ELR (cell line): ENCODE results near the gene SPOCK2.

Experiments used
- DNase-seq: peaks from one replicate; pipeline ENCODE4 v3.0.0-alpha.2; 2015; ENCODE audit warnings: low read depth

Gene SPOCK2

DNA sequence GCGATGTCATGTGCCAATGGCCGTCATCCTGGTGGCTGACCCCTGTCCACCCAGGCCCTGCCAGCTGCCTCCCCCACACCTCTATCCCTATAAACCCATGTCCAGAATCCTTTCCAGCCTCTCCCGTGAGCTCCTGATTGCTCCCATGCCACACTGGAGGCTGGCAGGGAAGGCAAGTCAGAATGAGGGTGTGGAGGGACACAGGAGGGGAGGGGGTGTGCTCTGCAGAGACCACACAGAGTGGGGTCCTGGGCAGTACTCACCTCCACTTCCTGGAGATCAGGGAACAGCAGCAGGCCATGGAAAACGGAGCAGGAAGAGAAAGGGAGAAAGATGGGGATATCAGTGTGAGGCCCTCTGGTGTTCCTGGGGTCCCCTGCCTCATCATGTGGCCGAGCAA lies 15.7 kb downstream of the SPOCK2 start:
- no peak for DNase-seq

DNA sequence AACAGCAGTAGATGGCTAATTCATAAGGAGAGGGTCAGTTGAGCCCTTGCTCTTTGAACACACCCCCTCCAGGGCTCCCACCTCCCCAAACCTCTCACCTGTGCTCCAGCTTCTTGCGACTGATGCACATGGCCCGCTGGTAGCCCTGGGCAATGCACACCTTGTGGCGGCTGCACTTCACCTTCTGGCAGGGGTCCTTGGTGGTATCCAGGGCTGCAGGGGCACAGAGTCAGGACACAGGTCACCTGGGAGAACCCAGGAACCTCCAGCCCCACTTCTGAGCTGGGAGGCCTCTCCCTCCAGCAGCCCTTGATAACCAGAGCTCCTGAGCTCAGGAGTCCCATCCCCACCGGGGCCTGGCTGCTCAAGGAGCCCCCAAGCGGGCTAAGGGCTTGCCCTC lies 16.3 kb downstream of the SPOCK2 start:
- no peak for DNase-seq

DNA sequence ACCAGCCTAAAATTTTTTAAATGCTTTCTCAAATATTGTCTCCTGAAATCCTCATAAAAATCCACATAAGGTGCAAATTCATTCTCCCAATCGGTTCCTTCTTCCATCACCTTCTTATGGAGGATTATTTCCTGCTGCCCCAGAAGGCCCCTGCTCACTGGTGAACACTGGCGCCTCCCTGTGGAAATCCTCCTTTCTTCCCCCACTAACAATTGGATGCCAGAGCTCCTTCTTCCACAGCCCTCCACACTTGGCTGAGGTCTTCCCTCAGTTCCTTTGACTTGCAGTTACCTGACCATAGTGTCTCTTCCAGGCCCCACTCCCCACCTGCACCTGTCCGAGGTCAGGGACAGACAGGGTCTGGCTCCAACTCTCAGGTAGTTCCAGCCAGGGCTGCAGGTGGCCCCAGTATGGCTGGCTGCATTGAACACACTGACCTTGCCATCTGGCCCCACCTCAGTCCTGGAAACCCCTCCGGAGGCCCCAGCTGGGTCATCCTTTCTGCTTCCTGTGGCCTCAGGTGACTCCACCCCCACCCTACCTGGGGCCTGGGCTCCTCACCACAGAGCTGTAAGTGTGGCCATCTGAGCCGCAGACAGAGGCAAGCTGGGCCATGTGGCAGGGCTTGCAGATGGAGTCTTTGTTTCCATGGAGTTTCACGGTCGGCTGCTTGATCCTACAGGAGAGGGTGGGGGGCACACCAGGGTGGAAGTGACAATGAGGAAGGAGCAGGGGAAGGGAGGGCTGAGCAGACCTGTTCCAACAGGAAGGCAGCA lies 18.4 kb downstream of the SPOCK2 start:
- peak; percentile 35 for DNase-seq

DNA sequence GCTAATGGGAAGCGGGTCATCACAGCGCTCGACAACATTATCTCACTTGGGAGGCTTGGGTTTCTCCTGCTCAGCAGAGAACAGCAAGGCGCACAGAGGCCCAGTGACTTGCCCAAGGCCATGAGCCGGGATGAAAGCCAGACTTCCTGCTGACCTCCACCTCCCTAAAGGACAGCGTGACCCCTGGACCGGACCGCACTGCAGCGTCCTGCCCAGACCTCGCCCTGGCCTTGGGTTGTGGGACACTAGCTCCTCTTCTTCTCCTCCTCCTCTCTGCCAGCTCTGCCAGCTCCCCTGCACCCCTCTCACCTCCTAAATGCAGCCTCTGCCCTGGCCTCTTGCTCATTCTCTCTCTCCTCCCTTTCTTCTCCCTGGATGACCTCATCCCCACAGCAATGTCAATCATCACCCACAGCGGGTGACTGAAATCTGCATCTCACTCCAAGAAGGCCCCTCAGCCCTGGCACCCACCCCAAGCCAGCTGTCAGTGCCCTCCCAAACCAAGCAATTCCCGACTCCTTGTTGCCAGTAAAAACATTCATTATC lies 19.4 kb downstream of the SPOCK2 start:
- DNase-seq: peak; percentile 22

DNA sequence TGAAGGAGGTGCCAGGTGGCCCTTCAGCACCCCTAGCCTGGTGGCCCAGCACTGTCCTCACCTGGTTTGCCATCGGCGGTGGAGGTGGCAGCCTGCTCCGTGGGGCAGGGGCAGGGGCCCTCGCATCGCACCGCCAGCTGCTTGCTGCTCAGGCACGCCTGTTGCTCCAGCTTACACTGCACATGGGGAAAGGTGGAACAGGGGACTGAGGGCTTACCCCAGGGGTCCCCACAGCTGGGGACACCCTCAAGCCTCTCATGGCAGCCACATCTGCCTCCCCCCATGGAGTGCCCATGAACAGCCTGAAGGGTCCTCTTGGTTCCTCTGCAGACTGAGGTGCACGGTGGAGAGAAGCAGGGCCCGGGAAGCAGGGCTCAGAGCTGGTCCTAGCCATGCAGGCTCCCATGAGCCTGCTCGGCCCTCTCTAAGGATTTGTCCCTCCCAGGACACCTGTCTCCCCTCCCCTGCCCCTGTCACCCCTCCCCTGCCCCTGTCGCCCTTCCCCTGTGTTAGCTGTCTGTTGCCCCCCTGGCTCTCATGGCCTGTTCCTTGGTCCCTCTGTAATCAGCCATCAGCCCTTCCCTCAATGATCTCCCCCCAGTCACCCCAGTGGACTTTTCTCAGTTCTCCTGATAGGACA lies 20.1 kb downstream of the SPOCK2 start:
- no peak for DNase-seq

DNA sequence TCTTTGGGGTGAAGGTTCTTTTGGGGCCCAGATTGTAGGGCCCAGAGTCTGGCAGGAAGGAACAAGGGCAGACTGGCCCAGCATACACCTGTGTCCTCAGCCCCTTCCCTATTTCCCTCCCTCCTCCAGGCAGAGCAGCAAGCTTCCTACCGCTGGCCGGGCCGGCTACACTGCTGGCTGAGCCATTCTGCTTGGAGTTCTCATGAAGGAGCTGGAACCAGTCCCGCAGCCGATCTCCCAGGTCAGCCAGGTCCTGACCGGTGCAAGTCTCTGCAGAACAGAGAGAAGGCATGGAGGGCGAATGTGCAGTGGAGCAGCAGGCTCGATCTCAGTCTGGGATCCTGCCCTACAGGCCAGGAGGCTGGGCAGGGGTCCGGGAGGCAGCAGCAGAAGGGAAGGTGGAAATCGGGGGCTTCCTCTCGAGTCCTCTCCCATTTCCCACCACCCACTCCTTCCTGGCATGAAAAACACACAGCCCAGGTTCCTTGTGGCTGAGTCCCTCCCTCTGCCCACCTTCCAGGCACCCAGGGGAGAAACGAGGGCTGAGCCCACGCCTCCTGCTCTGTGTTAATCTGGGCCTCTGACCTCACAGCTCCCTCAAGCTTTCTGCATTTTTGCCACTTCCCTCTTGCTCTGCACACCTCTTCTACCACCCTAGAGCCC lies 20.8 kb downstream of the SPOCK2 start:
- DNase-seq: no peak

DNA sequence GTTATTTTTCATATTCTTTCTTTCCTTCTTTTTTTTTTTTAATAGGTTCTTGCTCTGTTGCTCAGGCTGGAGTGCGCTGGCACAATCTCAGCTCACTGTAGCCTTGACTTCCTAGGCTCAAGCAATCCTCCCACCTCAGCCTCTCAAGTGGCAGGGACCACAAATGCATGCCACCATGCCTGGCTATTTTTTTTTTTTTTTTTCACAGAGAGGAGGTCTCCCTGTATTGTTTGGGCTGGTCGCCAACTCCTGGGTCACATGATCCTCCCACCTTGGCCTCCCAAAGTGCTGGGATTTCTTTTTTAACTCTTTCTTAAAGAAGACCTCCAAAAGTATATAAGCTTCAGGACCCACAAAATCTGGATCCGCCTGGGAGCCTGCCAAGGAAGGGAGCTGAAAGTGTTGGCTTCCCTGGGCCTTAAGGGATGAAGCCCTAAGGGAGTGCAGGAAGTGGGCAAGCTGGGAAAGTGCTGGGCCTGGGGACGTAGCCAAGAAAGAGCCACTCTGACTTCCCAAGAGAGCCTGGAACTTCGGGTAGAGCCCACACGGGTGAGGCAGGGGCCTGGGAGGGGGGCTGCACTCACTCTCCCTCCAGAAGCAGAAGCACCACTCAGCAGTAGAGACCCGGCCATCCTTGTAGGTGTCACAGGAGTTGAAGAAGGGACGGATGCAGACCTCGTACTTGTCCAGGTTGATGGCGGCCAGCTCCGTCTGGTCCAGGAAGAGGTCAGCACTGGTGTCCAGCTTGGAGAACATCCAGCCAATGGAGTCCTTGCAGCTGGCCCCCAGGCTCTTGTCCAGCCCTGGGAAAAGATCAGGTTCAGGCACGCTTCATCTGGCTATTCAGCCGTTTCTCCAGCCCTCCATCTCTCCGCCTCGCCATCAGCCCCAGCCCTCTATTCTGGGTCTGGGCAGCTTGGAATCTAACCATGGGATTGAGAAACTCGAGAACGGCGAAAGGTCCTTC lies 21.8 kb downstream of the SPOCK2 start:
- DNase-seq: no peak

DNA sequence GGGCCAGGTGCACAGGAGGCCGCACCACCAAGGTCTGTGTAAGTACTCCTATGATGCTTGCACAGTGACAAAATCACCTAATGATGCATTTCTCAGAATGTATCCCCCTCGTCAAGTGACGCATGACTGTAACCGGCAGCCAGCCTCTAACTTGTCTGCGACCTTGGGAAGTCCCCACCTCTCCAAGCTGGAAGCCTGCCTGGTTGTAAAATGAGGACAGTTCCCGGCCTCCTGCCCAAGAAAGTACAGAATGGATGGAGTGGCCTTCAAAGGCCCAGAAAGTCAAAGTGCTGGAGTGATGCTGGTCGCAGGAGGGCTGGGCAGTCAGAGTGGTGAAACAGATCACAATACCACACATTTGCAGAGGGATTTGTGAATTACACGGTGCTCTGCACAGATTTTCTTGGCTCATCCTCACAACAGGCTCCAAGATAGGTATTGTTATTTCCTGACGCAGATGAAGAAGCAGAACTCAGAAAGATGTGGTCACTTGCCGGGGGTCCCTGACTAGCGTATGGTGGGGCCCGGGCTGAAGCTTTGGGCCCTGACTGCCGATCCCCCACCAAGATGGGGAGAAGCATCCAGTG lies 22.8 kb downstream of the SPOCK2 start:
- DNase-seq: no peak

DNA sequence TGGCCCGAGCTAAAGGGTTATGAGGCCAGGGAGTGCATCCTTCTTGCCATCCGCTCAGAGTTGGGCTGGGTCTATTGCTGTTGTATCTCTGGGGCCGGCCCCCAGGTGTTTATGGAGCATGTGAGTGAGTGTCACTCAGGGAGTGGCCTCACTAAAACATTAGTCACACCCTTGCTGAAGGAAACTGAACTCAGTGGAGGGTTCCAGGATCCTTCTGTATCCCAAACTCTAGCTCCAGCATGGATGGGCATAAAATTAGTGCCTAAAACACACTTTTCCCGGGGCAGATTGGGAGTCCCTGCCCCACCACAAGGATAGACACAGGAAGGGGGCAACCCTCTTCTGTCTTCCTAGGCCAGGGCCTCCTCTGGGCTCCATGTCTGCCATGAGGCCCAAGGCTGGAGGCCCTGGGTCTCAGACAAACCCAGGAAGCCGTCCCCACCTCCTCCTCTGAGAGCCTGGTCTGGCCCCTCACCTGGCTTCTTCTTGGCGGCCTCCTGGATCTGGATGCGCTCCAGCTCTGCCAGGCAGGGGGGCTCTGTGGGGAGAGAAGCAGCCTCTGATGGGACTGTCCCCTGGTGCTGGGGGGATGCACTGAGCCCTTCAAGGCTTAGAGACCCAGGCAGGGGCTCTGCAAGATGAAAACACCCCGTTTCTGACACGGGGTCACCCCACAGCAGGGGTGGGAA lies 24.5 kb downstream of the SPOCK2 start:
- DNase-seq: peak; percentile 31

DNA sequence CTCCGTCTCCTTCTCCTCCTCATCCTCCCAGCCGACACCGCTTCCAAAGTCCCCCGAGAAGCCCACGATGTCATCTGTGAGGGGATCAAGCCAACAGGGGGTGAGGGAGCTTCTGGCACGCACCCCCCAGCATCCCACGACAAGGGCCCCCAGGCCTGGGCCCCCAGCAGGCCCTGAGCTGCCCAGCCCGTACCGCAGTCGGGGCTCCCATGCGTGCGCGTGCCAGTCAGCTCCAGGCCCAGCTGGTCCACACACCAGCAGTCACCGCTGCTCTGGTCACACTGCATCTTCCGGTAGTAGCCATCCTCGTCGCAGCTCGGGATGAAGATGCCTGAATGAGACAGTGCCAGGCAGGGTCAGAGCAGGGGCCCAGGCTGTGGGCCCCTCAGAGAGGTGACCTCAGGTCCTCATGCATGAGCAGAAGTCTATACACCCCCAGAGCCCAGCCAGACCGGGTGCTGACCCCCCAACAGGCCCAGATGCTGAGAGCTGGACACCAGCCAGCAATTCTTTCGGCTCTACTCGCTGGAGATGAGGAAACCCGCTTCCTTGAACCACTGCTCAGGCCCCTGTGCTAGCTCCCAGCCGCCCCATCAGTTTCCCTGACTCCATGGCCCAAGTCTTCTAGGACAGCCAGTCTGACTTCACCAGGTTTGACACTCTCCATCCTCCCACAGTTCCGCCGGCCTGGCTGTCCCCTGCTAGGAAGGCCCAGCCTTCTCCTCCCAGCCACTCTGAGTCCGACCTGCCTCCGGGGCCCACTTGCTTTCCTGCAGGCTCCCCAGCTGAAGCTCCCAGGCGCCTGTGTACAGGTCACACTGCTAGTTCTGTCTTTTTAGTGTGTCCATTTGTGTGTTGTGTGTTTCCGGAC lies 25.3 kb downstream of the SPOCK2 start:
- no peak for DNase-seq

DNA sequence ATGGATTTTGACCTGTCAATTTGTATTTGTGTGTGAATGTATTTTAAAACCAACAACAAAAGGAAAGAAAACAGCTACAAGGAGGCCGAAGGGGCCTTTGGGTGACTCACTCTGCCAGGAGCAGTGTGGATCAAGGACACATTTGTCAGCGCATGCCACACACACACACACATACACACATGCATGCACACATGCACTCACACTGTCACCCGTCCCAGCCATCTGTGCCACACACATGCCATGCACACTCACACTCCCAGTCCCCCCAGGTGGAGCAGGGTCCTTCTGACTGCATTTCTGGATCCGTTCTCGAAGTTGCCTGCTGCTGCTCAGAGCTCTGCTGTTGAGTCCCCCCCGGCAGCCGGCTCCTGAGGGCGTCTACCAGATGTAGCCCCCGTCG lies 26.0 kb downstream of the SPOCK2 start:
- peak; percentile 29 for DNase-seq

DNA sequence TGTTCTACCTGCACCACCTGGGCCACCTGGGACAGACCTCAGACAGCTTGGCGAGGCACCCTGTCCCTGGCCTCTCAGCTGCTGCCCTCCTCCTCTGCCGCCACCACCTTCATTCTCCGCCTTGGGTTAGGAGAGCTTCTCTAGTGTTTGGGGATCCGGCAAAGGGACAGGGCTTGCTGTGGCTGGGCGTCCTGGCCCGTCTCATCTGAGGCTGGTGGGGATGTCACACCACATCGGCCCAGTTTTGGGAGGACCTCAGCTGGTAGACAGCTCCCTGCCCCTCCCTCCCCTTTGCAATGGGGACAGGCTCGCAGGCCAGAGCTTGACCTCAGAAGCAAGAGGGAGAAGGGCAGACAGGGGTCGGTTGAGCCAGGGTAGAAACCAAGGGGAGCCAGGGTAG lies 26.4 kb downstream of the SPOCK2 start:
- no peak for DNase-seq

DNA sequence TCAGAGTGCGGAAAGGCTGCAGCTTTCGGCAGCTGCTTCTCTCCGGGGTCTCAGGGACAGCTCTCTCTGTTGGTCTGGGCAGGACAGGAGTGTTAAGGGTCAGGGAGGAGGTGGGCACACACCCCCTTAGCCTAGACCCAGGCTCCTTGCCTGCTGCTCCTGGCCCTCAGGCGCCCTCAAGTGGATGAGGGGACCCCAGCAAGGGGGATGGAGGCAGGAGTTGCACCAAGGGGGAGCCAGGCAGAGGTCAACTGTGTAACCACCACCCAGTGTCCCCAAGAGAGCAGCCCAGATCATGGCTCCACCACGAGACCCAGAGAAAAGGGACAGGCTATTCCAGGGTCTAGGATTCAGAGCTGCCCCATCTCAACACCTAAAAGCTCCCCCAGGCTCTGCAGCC lies 26.9 kb downstream of the SPOCK2 start:
- no peak for DNase-seq

DNA sequence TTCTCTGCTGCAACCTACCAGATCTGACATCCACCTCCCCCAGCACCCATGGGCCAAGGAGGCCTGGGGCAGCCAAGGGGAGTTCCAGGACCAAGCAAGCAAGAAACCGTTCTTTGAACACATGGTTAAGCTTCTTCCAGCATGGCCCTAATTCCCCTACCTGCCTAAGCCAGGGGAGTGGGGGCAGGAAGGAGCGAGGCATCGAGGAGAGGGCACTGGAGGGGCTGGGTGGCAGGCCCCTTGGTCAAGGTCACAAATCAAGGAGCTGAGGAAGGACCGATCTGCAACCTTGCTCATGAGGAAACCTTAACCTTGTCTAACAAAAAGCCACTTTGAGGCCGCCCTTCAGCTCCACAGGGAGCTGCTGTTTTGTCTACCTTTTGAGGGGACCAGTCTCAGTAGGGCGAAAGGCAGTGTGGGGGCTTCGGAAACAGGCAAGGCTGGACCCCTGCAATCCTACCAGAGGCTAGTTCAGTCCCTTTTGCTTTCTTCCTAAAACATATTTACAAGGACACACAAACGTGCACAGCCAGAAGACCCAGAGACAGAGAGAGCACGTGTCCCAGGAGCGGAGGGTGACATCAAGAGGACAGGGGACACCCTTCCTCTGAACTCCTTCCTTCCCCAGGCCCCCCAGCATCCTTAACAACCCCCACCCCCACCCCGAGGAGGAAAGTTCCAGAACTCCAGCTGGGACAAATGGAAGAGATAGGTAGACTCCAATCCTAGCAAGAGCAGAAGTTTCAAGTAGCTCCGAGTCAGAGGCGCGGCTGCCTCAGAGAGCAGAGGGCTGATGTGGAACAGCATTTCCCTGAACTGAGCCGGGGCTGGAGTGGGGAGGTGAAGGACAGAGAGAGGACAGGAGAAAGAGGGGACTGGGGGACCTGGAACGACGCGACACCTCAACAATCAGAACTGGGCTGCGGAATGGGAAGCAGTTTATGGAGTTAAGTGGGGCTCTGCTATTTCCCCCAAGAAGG lies 28.2 kb downstream of the SPOCK2 start:
- no peak for DNase-seq

DNA sequence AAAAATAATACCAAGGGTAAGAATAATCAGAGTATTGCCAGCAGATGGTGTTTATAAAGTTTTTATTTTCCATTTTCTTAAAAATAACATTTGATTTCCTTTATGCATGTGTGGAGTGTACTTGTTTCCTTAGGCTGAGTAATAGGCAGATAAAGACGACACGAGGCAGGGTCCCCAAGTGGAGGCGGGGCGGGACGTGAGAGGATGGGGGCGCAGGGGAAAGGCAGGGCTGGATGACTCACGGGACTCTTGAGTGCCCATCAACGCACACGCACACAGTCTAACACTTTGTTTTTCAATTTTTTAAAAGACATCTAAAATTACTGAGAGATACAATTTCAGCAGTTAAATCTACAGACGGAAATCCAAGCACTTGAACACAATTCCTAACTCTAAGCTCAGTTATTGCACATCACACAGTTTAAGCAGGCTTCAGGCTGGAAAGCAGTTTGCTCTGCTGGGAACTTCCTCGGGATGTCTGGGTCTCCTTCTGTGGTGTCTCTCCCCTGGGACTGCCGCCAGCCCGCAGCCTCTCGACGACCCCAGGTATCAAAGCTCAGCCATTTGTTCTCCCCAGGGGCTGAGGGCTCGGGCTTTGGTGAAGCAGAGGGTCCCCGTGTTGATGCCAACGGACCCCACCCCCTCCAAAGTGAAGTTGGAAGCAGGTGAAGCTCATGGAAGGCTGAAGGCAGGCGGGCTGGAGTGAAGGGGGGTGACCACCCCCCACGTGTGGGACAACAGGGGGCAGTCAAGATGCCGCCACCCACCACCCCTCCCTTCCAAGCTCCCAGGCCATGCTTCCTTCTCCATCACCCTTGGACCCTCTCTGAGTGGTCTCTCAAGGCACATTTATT lies 29.1 kb downstream of the SPOCK2 start:
- DNase-seq: no peak

DNA sequence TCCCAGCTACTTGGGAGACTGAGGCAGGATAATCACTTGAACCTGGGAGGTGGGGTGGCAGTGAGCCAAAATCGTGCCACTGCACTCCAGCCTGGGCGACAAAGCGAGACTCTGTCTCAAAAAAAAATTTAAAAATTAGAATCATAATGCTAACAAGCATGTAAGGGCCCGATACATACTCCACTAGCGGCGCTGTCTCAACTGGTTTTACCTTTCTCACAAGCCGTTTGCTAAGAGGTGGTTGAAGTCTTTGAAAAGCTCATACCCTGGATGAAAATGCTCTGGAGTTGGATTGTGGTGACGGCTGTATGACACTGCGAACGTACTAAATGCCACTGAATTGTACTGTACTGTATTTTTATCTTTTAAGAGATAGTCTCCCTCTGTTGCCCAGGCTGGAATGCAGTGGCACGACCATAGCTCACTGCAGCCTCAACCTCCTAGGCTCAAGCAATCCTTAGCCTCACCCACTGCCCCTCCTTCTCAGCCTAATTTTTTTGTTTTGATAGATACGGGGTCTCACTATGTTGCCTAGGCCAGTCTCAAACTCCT lies 29.9 kb downstream of the SPOCK2 start:
- no peak for DNase-seq
